ENCODE results near the gene ABHD16A. TPM values are rescaled to one million over a fixed set of nuclear protein-coding genes. Genes with fewer than 3 reads are reported as not detected.
A peak's percentile ranks its signal among the peaks of the same experiment; 100 is the strongest.

ABHD16A gene
- total RNA-seq, 4 donors from 2014 or later, result 47.3 to 81.4 (median 71.7) TPM

DNA sequence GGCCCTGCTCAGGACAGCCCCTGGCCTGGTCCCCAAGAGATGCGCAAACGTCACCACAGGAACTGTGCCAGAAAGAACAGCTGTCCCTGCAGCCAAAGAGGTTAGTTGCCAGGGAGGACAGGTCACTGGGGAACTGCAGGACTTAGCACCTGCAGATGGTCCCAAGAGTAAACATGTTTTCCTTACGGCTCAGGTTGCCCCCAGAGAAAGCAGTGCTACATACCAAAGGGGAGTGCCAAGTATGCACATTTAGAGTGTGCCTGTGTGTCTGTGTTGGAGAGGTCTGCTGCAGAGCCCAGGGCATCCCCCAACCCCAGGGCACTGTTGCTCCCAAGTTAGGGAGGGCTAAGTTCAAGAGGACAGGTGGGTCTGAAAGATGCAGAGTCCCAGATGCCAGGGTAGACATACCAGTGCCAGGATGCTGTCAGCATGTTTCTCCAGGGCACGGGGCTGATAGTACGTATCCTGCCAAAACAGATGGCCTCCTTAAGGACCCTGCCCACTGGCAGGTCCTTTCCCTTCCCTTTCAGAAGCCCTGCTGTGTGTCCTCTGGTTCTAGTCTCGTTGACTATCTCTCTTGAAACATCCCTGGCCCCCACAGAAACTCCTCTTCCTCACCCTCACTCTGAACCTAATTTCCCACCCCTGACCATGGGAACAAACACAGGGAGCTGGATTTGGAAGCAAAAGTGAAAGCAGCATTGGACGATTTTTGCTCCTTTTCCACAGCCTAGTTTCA lies 1.3 kb downstream of the ABHD16A start:
- Histone ChIP-seq H3K27me3 (no peaks in the 10 kb centered on the region), H3K4me3 (replicated peaks in 1 of 3) (peak overlapping the region; percentile 33 to 90 (median 75)), H3K27ac (peak overlapping the region; percentile 5 to 99 (median 96)), H3K36me3 (peaks cover 0 to 4% of the 10 kb centered on the region in 2 donors), H3K9me3 (no peaks in the 10 kb centered on the region), H3K4me1 (peaks cover 20 to 21% of the 10 kb centered on the region in 2 donors)
- TF ChIP-seq, protein P1, sequence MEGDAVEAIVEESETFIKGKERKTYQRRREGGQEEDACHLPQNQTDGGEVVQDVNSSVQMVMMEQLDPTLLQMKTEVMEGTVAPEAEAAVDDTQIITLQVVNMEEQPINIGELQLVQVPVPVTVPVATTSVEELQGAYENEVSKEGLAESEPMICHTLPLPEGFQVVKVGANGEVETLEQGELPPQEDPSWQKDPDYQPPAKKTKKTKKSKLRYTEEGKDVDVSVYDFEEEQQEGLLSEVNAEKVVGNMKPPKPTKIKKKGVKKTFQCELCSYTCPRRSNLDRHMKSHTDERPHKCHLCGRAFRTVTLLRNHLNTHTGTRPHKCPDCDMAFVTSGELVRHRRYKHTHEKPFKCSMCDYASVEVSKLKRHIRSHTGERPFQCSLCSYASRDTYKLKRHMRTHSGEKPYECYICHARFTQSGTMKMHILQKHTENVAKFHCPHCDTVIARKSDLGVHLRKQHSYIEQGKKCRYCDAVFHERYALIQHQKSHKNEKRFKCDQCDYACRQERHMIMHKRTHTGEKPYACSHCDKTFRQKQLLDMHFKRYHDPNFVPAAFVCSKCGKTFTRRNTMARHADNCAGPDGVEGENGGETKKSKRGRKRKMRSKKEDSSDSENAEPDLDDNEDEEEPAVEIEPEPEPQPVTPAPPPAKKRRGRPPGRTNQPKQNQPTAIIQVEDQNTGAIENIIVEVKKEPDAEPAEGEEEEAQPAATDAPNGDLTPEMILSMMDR (IDR thresholded peaks at IDR 0.05), result no peak
- no peak for TF ChIP-seq POLR2A (IDR thresholded peaks at IDR 0.05)
- intact Hi-C loops (cut with DNase I), result loop anchor here (5.0 kb wide), 1 partner anchor 35 kb away; the partner anchor contains the start of gene CLIC1
- no peak for DNase-seq
- 30 to 33% methylated on average over 7 of the region's 7 CpGs for WGBS, 2 donors

DNA sequence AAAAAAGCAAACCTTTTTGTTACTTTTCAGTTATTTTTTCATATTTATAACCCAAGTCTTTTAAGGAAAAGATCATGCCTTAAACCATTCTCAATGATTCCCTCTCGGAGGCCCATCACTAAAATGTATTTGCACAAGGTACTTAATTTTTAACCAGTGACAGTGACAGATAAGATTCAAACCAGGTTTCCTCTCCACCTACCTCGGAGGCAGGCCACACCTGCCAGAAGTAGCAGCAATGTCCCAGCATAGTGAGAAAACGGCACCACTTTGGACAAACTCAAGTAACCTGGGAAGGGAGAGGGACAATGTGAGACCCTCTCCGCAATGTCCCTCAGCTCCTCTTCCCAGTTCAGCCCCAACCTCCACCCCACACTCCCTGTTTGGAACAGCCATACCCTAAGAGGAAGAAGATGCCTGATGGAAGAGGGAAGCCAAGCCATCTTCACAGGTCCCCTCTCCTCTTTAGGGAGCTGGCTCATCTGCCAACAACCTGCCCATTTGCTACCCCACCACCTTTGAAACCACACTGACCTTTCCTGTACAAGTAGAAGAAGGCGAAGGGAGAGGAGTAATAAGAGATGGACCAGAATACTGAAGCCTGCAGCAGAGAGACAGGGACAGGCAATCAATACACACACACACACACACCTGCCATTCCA lies 2.3 kb downstream of the ABHD16A start:
- Histone ChIP-seq H3K36me3 (peaks cover 6% of the 10 kb centered on the region in 2 donors), H3K27me3 (no peaks in the 10 kb centered on the region), H3K9me3 (no peaks in the 10 kb centered on the region), H3K27ac (no peak overlapping the region), H3K4me3 (replicated peaks in 1 of 3) (no peak overlapping the region), H3K4me1 (peaks cover 20 to 21% of the 10 kb centered on the region in 2 donors)
- no peak for TF ChIP-seq POLR2A (IDR thresholded peaks at IDR 0.05)
- TF ChIP-seq, protein P1 (IDR thresholded peaks at IDR 0.05), result no peak
- intact Hi-C loops (cut with DNase I), result loop anchor here (5.0 kb wide), 1 partner anchor 36 kb away; the partner anchor contains the start of gene CLIC1
- WGBS, 2 donors, result 92 to 94% methylated on average over 5 of the region's 5 CpGs
- DNase-seq, result no peak

DNA sequence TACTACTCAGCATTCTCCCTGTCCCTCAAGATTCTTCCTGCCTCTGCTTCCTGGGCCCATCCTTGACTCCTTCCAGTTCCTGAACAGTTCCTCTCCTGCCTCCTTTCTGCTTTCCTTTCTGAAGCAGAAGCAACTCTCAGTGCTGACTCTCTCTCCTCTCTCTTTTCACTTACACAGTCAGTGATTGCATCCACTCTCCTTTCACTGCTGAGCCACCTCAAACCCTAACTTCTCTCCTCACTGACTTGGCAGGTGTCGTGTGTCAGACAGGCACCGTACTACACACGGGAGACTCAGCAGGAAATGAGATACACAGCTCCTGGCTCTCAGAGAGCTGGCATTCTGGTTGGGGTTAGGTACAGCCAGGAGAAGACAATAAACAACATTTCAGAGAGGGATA lies 5.6 kb downstream of the ABHD16A start:
- H3K4me1 ChIP-seq, result peaks cover 16 to 20% of the 10 kb centered on the region in 2 donors
- no peak for DNase-seq
- intact Hi-C loops (cut with DNase I), result no loop called here
- H3K27ac ChIP-seq, result no peak overlapping the region
- no peaks in the 10 kb centered on the region for H3K9me3 ChIP-seq
- 50 to 63% methylated on average over 3 of the region's 3 CpGs for WGBS, 2 donors
- TF ChIP-seq POLR2A (IDR thresholded peaks at IDR 0.05), result no peak
- TF ChIP-seq, protein P1 (IDR thresholded peaks at IDR 0.05), result no peak
- H3K27me3 ChIP-seq, result no peaks in the 10 kb centered on the region
- H3K36me3 ChIP-seq, result peaks cover 21 to 34% of the 10 kb centered on the region in 2 donors
- no peak overlapping the region for H3K4me3 ChIP-seq (replicated peaks in 1 of 3)

DNA sequence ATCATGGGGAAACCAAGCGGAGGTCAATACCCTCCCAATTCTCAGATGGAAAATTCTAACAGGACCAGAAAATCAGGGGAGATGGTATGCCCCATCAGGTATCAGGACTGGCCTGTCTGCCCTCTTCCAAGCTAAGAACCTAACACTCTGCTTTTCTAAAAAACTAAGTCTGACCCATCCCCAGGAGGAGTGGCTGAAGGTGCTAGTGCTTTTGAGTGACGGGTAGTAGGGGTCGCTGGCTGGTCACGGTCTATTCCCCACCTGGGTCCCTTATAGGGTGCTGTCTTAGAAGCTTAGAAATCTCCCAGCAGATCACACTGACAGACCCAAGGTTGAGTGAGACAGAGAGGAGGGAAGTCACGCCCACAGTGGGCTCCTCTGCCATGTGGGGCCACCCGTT lies 9.6 kb downstream of the ABHD16A start:
- Histone ChIP-seq H3K27me3 (no peaks in the 10 kb centered on the region), H3K4me3 (replicated peaks in 1 of 3) (no peak overlapping the region), H3K9me3 (no peaks in the 10 kb centered on the region), H3K27ac (no peak overlapping the region), H3K4me1 (no peaks in the 10 kb centered on the region), H3K36me3 (peaks cover 54 to 59% of the 10 kb centered on the region in 2 donors)
- TF ChIP-seq, protein P1 (IDR thresholded peaks at IDR 0.05), result no peak
- TF ChIP-seq POLR2A (IDR thresholded peaks at IDR 0.05), result no peak
- no peak for DNase-seq
- 90 to 91% methylated on average over 6 of the region's 6 CpGs for WGBS, 2 donors
- intact Hi-C loops (cut with DNase I), result no loop called here

DNA sequence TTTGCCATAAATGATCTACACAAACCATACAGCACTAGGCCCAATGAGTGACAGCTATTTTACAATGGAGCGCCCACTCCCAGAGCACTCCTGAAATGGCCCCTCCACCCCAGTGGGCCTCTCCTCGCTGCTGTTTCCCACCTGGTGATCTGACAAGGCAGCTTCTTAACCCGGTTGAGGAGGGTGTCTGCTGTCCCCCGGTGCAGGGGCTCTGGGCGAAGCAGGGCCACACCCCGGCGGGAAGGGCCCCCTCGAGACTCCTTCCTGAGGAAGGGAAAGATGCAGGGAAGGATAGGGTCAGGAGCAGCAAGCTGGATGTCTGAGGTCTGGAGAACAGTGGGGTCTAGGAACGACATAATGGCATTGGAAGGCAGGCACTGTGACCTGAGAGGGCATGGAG lies 10.2 kb downstream of the ABHD16A start:
- TF ChIP-seq POLR2A (IDR thresholded peaks at IDR 0.05), result no peak
- TF ChIP-seq, protein P1 (IDR thresholded peaks at IDR 0.05), result no peak
- WGBS, 2 donors, result 89 to 96% methylated on average over 9 of the region's 9 CpGs
- intact Hi-C loops (cut with DNase I), result no loop called here
- no peaks in the 10 kb centered on the region for H3K27me3 ChIP-seq
- no peak overlapping the region for H3K27ac ChIP-seq
- H3K36me3 ChIP-seq, result peaks cover 61 to 66% of the 10 kb centered on the region in 2 donors
- no peaks in the 10 kb centered on the region for H3K4me1 ChIP-seq
- no peak for DNase-seq
- H3K9me3 ChIP-seq, result no peaks in the 10 kb centered on the region
- H3K4me3 ChIP-seq (replicated peaks in 1 of 3), result no peak overlapping the region
